HL-60 (cell line): Measurements from ENCODE around the gene POR.

Experiments
- DNase-seq, 2 experiments: peaks; one replicate each; pipeline ENCODE4 v3.0.0-alpha.2; 2010 to 2020; ENCODE audit warnings: low read depth in 1 of 2, low spot score in 1 of 2
- H3K27ac ChIP-seq: fragments of 250-450 bp; sonication (Bioruptor Pico); replicated peaks from 2 replicates; pipeline ENCODE4 v1.5.1; 2020; ENCODE audit warnings: mild to moderate bottlenecking, moderate library complexity
- H3K27me3 ChIP-seq: fragments of 250-450 bp; sonication (Bioruptor Pico); 2 replicates; pipeline ENCODE4 v1.5.1; 2021; ENCODE audit warnings: mild to moderate bottlenecking, moderate library complexity; ENCODE audit not compliant: insufficient read depth, poor library complexity, severe bottlenecking
- H3K4me3 ChIP-seq: replicated peaks from 2 replicates; pipeline ENCODE4 v1.5.1; 2011; ENCODE audit warnings: mild to moderate bottlenecking, control low read depth, low read length; ENCODE audit not compliant: insufficient read depth
- CTCF ChIP-seq: IDR thresholded peaks from one replicate; pipeline ENCODE4 v1.5.1; 2011; ENCODE audit warnings: low read length, control low read depth, inconsistent platforms; ENCODE audit not compliant: insufficient read depth
- GABPA ChIP-seq: IDR thresholded peaks from 2 replicates; pipeline ENCODE4 v1.6.1; 2012; ENCODE audit warnings: low read depth
- POLR2AphosphoS5 ChIP-seq: IDR thresholded peaks from 2 replicates; pipeline ENCODE4 v1.6.1; 2012; ENCODE audit warnings: low read depth
- REST ChIP-seq: IDR thresholded peaks from 2 replicates; pipeline ENCODE4 v1.6.1; 2012; ENCODE audit warnings: low read depth; ENCODE audit not compliant: insufficient replicate concordance
- SPI1 ChIP-seq: IDR thresholded peaks from 2 replicates; pipeline ENCODE4 v1.6.1; 2012; ENCODE audit warnings: low read depth, mild to moderate bottlenecking, borderline replicate concordance

The POR gene

GRCh38 chr7:75924256-75924655 lies 9.3 kb downstream of the POR start:
- no peaks in the 10 kb centered on the region for H3K27me3 ChIP-seq
- no peak overlapping the region for H3K27ac ChIP-seq
- TF ChIP-seq REST (no peak), SPI1 (no peak), CTCF (no peak), GABPA (no peak), POLR2AphosphoS5 (no peak)
- no peak overlapping the region for H3K4me3 ChIP-seq
- DNase-seq: no peak

- Histone ChIP-seq H3K4me3 (no peak overlapping the region), H3K27ac (no peak overlapping the region), H3K27me3 (no peaks in the 10 kb centered on the region)
- TF ChIP-seq POLR2AphosphoS5 (no peak), SPI1 (no peak), REST (no peak), GABPA (no peak), CTCF (no peak)
- no peak for DNase-seq
These were observed 9.9 kb downstream of the POR start for GRCh38 chr7:75924889-75925288.

GRCh38 chr7:75925717-75926435 lies 10.9 kb downstream of the POR start:
- H3K4me3 ChIP-seq: no peak overlapping the region
- H3K27ac ChIP-seq: no peak overlapping the region
- no peaks in the 10 kb centered on the region for H3K27me3 ChIP-seq
- TF ChIP-seq REST (no peak), CTCF (no peak), GABPA (no peak), SPI1 (no peak), POLR2AphosphoS5 (no peak)
- no peak for DNase-seq
